NCI-H2171 treated with DMSO at 0.1 percent for 48 hours (cell line): ENCODE measurements around the gene SOCS6.
"Not testable (repeated sequence)": the region's sequence is repeated elsewhere in the genome, so short reads cannot be mapped to it uniquely, and the experiment has no call there.

Experiments
- DNase-seq: peaks from one replicate; lab custom pipeline; 2025; lab: John Stamatoyannopoulos, UW

SOCS6 gene

GRCh38 chr18:70288851-70289328 is at the start of gene SOCS6:
SOCS6 (plus strand) TSS chr18:70289045; CDS start chr18:70324669, 35,624 bp downstream.
- DNase-seq: peak; percentile 7

GRCh38 chr18:70243131-70243929 is 45.5 kb upstream of the SOCS6 start:
- DNase-seq: no peak

GRCh38 chr18:70246061-70246466 is 42.8 kb upstream of the SOCS6 start:
- DNase-seq: no peak

GRCh38 chr18:70249118-70249517 is 39.7 kb upstream of the SOCS6 start:
- DNase-seq: no peak

GRCh38 chr18:70249861-70250260 is 39.0 kb upstream of the SOCS6 start:
- not testable (repeated sequence) for DNase-seq

- no peak for DNase-seq
Measured at GRCh38 chr18:70250781-70251180, 38.1 kb upstream of the SOCS6 start.

GRCh38 chr18:70256184-70256583 is 32.7 kb upstream of the SOCS6 start:
- DNase-seq: no peak

GRCh38 chr18:70256994-70257393 is 31.9 kb upstream of the SOCS6 start:
- DNase-seq: no peak

GRCh38 chr18:70258243-70258642 is 30.6 kb upstream of the SOCS6 start:
- DNase-seq: no peak

- no peak for DNase-seq
Measured at GRCh38 chr18:70260683-70261082, 28.2 kb upstream of the SOCS6 start.

GRCh38 chr18:70261141-70261788 is 27.6 kb upstream of the SOCS6 start:
- no peak for DNase-seq

GRCh38 chr18:70263336-70263735 is 25.5 kb upstream of the SOCS6 start:
- DNase-seq: no peak

- no peak for DNase-seq
Measured at GRCh38 chr18:70271742-70272141, 17.1 kb upstream of the SOCS6 start.

GRCh38 chr18:70273021-70273420 is 15.8 kb upstream of the SOCS6 start:
- no peak for DNase-seq

GRCh38 chr18:70276416-70277191 is 12.2 kb upstream of the SOCS6 start:
- no peak for DNase-seq

- no peak for DNase-seq
Measured at GRCh38 chr18:70279470-70279869, 9.4 kb upstream of the SOCS6 start.

GRCh38 chr18:70280007-70280925 is 8.6 kb upstream of the SOCS6 start:
- no peak for DNase-seq

- no peak for DNase-seq
Measured at GRCh38 chr18:70284976-70285620, 3.7 kb upstream of the SOCS6 start.

- no peak for DNase-seq
Measured at GRCh38 chr18:70287731-70288130, 1.1 kb upstream of the SOCS6 start.

- DNase-seq: no peak
Measured at GRCh38 chr18:70288171-70288850, 534 bp upstream of the SOCS6 start.
